Measurements from ENCODE around the gene BTBD18. TPM values are rescaled to one million over a fixed set of nuclear protein-coding genes. Genes with fewer than 3 reads are reported as not detected.

Gene BTBD18
- total RNA-seq, 1 donor from 2014 or later = not detected

GRCh38 chr11:57787006-57787604, 35.5 kb upstream of the BTBD18 start:
- peak overlapping the region; percentile 49 for H3K4me3 Mint-ChIP-seq
- no peak for DNase-seq (ENCODE audit: extremely low spot score, unreplicated experiment)
- H3K9me3 Mint-ChIP-seq = peaks cover 3% of the 10 kb centered on the region
- H3K4me1 Mint-ChIP-seq (ENCODE audit: unreplicated experiment) = peaks cover 43% of the 10 kb centered on the region
- peaks cover 36% of the 10 kb centered on the region for H3K36me3 Mint-ChIP-seq
- peak overlapping the region; percentile 91 for H3K27ac Mint-ChIP-seq
- TF ChIP-seq CTCF (conservative IDR thresholded peaks at IDR 0.05) = no peak
- H3K27me3 Mint-ChIP-seq = no peaks in the 10 kb centered on the region

GRCh38 chr11:57786436-57786835, 34.8 kb upstream of the BTBD18 start:
- H3K27ac Mint-ChIP-seq = peak overlapping the region; percentile 91
- peaks cover 46% of the 10 kb centered on the region for H3K4me1 Mint-ChIP-seq (ENCODE audit: unreplicated experiment)
- peak overlapping the region; percentile 49 for H3K4me3 Mint-ChIP-seq
- no peaks in the 10 kb centered on the region for H3K27me3 Mint-ChIP-seq
- DNase-seq (ENCODE audit: extremely low spot score, unreplicated experiment) = no peak
- no peaks in the 10 kb centered on the region for H3K9me3 Mint-ChIP-seq
- H3K36me3 Mint-ChIP-seq = peaks cover 35% of the 10 kb centered on the region
- TF ChIP-seq CTCF (conservative IDR thresholded peaks at IDR 0.05) = no peak

GRCh38 chr11:57785072-57785471, 33.5 kb upstream of the BTBD18 start:
- Mint-ChIP-seq H3K4me3 (peak overlapping the region; percentile 44), H3K27ac (peak overlapping the region; percentile 84), H3K9me3 (no peaks in the 10 kb centered on the region), H3K27me3 (no peaks in the 10 kb centered on the region), H3K4me1 (ENCODE audit: unreplicated experiment) (peaks cover 50% of the 10 kb centered on the region), H3K36me3 (peaks cover 30% of the 10 kb centered on the region)
- TF ChIP-seq CTCF (conservative IDR thresholded peaks at IDR 0.05) = no peak
- DNase-seq (ENCODE audit: extremely low spot score, unreplicated experiment) = no peak

GRCh38 chr11:57781529-57781943, 29.9 kb upstream of the BTBD18 start:
- Mint-ChIP-seq H3K36me3 (peaks cover 20% of the 10 kb centered on the region), H3K4me3 (peak overlapping the region; percentile 78)
- DNase-seq (ENCODE audit: extremely low spot score, unreplicated experiment) = no peak

GRCh38 chr11:57779276-57779675, 27.7 kb upstream of the BTBD18 start:
- Mint-ChIP-seq H3K9me3 (no peaks in the 10 kb centered on the region), H3K27ac (peak overlapping the region; percentile 97), H3K27me3 (no peaks in the 10 kb centered on the region), H3K4me1 (ENCODE audit: unreplicated experiment) (peaks cover 66% of the 10 kb centered on the region), H3K36me3 (peaks cover 12% of the 10 kb centered on the region), H3K4me3 (peak overlapping the region; percentile 72)
- no peak for DNase-seq (ENCODE audit: extremely low spot score, unreplicated experiment)
- TF ChIP-seq CTCF (conservative IDR thresholded peaks at IDR 0.05) = peak; percentile 34

More at GRCh38 chr11:57781529-57781943, 29.9 kb upstream of the BTBD18 start:
- Mint-ChIP-seq H3K27me3 (no peaks in the 10 kb centered on the region), H3K9me3 (no peaks in the 10 kb centered on the region), H3K27ac (peak overlapping the region; percentile 97), H3K4me1 (ENCODE audit: unreplicated experiment) (peaks cover 57% of the 10 kb centered on the region)
- no peak for TF ChIP-seq CTCF (conservative IDR thresholded peaks at IDR 0.05)
